MM.1S (cell line): ENCODE measurements around the gene LRRC14B.

Experiments used
- CTCF ChIP-seq: fragments of 300-600 bp; sonication (generic); IDR thresholded peaks from 2 replicates; pipeline ENCODE4 v1.5.1; 2016; ENCODE audit warnings: antibody characterized with exemption, low read length, mixed read lengths
- EZH2 ChIP-seq: fragments of 300-600 bp; sonication (generic); optimal IDR thresholded peaks from 2 replicates; pipeline ENCODE3; 2017; ENCODE audit warnings: low read depth, mild to moderate bottlenecking, antibody characterized with exemption, low read length, mixed read lengths
- EZH2phosphoT487 ChIP-seq: fragments of 300-600 bp; sonication (generic); IDR thresholded peaks from 2 replicates; pipeline ENCODE4 v1.6.1; 2018; ENCODE audit warnings: antibody characterized with exemption, low read length

- TF ChIP-seq CTCF (no peak), EZH2 (no peak), EZH2phosphoT487 (no peak)
These were observed 14.9 kb upstream of the LRRC14B start for GRCh38 chr5:176296-176823.
